Colonic mucosa (tissue), 4 donors: ENCODE data around the gene GFI1. TPM values are rescaled to one million over a fixed set of nuclear protein-coding genes. Genes with fewer than 3 reads are reported as not detected.

Source experiments
- DNase-seq: peaks from one replicate; pipeline ENCODE4 v3.0.0-alpha.2; 2020
- H3K27ac ChIP-seq: fragments of 200-600 bp; one replicate; pipeline ENCODE4 v1.8.0; 2021
- H3K27me3 ChIP-seq: fragments of 200-600 bp; one replicate; pipeline ENCODE4 v1.8.0; 2021
- H3K36me3 ChIP-seq: fragments of 200-600 bp; one replicate; pipeline ENCODE4 v1.8.0; 2021
- H3K4me1 ChIP-seq: fragments of 200-600 bp; one replicate; pipeline ENCODE4 v1.8.0; 2021; ENCODE audit warnings: mild to moderate bottlenecking
- H3K4me3 ChIP-seq: fragments of 200-600 bp; one replicate; pipeline ENCODE4 v1.8.0; 2021
- H3K9ac ChIP-seq, 2 donors: one replicate each; pipeline ENCODE4 v1.7.0; 2013; ENCODE audit warnings: control low read depth in 2 of 2, low read depth in 2 of 2, low read length in 2 of 2
- H3K9me3 ChIP-seq: fragments of 200-600 bp; one replicate; pipeline ENCODE4 v1.8.0; 2021
- intact Hi-C: fragments of 100-400 bp; cut with DNase I; formaldehyde crosslinking; loops from one replicate; pipeline ENCODE4 v1.14.1; 2022
- total RNA-seq, 2 donors: library from RNA; stranded (reverse); fragmentation: NEBNext Ultra II Directional in 1 of 2; extraction: Animal tissue kit (Norgen Biotek cat#: 25700) in 1 of 2; gene quantifications; one replicate each; pipeline ENCODE4 v1.2.1, GENCODE V29; 2021
- TF ChIP-seq, protein P1 (sequence below): fragments of 200-600 bp; IDR thresholded peaks from one replicate; pipeline ENCODE4 v1.8.0; 2022; ENCODE audit warnings: antibody characterized with exemption, mild to moderate bottlenecking
- donor health status: healthy.
- donor health status: DM: no; HTN: no; CAD: no.
- donor health status: DM: no; HTN: no; CAD: no.

Gene GFI1
- total RNA-seq, 2 donors from 2014 or later = 5.4 to 8.7 TPM

DNA sequence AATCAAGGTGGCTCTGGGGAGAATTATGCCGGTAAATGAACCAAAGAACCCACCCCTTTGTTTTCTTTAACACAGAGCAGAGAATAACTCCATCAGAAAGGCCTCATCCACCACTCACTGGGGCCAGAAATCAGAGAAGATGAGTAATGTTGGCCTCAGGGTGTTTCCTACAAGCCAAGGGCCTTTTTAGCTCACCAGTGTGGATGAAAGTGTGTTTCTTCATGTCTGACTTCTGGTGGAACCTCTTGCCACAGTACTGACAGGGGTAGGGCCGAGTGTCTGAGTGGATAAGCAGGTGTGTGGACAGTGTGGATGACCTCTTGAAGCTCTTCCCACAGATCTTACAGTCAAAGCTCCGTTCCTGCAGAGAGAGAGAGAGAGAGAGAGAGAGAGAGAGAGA, 8.3 kb downstream of the GFI1 start:
- intact Hi-C loops = no loop called here
- H3K27ac ChIP-seq = no peak overlapping the region
- H3K36me3 ChIP-seq = no peaks in the 10 kb centered on the region
- DNase-seq = no peak
- peaks cover 39% of the 10 kb centered on the region for H3K27me3 ChIP-seq
- H3K4me1 ChIP-seq = peaks cover 13% of the 10 kb centered on the region
- H3K9ac ChIP-seq = no peak overlapping the region
- H3K4me3 ChIP-seq = no peak overlapping the region
- no peaks in the 10 kb centered on the region for H3K9me3 ChIP-seq
- TF ChIP-seq, protein P1, sequence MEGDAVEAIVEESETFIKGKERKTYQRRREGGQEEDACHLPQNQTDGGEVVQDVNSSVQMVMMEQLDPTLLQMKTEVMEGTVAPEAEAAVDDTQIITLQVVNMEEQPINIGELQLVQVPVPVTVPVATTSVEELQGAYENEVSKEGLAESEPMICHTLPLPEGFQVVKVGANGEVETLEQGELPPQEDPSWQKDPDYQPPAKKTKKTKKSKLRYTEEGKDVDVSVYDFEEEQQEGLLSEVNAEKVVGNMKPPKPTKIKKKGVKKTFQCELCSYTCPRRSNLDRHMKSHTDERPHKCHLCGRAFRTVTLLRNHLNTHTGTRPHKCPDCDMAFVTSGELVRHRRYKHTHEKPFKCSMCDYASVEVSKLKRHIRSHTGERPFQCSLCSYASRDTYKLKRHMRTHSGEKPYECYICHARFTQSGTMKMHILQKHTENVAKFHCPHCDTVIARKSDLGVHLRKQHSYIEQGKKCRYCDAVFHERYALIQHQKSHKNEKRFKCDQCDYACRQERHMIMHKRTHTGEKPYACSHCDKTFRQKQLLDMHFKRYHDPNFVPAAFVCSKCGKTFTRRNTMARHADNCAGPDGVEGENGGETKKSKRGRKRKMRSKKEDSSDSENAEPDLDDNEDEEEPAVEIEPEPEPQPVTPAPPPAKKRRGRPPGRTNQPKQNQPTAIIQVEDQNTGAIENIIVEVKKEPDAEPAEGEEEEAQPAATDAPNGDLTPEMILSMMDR = no peak

DNA sequence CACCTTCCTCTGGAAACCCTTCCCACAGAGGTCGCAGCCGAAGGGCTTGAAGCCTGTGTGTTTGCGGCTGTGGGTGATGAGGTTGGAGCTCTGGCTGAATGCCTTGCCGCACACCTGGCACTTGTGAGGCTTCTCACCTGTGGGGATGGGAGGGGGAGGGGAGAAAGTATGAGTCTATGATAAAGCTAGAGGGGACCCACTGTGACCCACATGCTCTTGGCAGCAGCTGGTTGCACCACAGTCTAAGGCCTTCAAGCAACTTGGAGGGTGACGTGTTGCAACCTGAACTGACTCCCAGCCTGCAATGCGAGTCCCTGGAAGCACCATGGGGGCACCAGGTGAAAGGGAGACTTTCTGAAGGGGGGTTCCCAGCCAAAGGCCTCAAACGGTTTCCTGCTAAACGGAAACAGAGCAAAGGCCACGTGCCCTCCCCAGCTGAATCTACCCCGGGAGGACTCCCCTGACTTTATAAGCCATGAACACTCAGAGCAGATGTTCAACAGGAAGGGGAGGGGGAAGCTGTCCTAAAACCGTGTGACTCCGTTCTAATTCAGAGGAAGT, 10.6 kb downstream of the GFI1 start:
- Histone ChIP-seq H3K9ac (no peak overlapping the region), H3K27ac (no peak overlapping the region), H3K36me3 (no peaks in the 10 kb centered on the region), H3K9me3 (no peaks in the 10 kb centered on the region), H3K27me3 (peaks cover 17% of the 10 kb centered on the region), H3K4me3 (no peak overlapping the region), H3K4me1 (peaks cover 3% of the 10 kb centered on the region)
- no peak for DNase-seq
- TF ChIP-seq, protein P1 = no peak
- intact Hi-C loops = no loop called here

DNA sequence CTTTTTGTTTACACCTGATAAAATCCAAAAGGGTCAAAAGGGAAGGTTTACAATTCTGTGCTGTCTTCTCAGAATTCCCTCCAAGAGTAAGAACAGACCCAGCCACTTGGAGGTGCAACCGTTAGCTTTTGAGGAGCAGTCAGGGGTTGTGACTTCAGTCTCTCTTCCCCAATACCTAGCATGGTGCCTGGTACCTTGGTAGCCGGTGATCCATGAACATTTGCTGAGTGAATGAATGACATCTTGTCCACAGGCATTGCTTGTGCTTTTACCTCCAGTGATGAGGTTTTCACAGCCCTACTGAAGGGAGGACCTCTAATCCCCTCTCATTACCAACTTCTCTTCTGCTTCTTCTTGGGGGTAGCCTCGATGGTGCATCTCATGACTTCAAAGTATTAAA, 11.7 kb downstream of the GFI1 start:
- TF ChIP-seq, protein P1 = no peak
- peaks cover 6% of the 10 kb centered on the region for H3K27me3 ChIP-seq
- H3K27ac ChIP-seq = no peak overlapping the region
- H3K4me3 ChIP-seq = no peak overlapping the region
- DNase-seq = no peak
- no peak overlapping the region for H3K9ac ChIP-seq
- H3K36me3 ChIP-seq = no peaks in the 10 kb centered on the region
- H3K9me3 ChIP-seq = no peaks in the 10 kb centered on the region
- intact Hi-C loops = no loop called here
- H3K4me1 ChIP-seq = no peaks in the 10 kb centered on the region

DNA sequence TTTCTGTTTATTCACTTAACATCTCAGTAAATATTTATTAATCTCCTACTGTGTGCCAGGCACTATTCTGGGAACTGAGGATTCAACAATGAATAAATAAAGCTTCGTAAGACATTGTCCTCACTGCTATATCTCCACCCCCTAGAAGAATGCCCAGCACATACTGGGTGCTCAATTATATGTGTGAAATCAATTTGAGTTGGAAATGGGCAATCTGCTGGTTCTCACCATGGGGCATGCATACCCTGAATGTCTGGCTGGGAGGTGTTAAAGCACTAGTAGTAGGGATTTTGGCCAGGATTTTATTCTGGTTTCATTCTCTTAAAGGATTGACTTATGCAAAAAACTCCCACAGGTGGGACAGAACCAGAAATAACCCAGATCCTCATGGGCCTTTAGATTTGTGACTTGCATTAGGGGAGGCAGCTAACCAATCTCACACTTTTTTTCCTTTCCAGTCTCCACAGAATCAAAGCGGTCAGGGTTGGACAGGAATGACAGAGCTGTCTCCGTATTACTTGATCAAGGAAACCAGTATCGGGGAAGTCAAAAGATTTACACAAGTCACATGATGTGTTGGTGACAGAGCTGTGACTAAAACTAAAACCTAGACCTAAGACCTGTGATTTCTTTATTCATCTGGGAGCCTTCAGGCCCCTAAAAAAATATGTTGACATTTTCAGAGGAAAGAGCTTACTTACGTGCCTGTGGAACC, 12.8 kb downstream of the GFI1 start:
- H3K9me3 ChIP-seq = no peaks in the 10 kb centered on the region
- no peak overlapping the region for H3K4me3 ChIP-seq
- intact Hi-C loops = no loop called here
- TF ChIP-seq, protein P1 = no peak
- H3K27ac ChIP-seq = no peak overlapping the region
- no peaks in the 10 kb centered on the region for H3K4me1 ChIP-seq
- no peak overlapping the region for H3K9ac ChIP-seq
- H3K36me3 ChIP-seq = no peaks in the 10 kb centered on the region
- DNase-seq = no peak
- no peaks in the 10 kb centered on the region for H3K27me3 ChIP-seq

DNA sequence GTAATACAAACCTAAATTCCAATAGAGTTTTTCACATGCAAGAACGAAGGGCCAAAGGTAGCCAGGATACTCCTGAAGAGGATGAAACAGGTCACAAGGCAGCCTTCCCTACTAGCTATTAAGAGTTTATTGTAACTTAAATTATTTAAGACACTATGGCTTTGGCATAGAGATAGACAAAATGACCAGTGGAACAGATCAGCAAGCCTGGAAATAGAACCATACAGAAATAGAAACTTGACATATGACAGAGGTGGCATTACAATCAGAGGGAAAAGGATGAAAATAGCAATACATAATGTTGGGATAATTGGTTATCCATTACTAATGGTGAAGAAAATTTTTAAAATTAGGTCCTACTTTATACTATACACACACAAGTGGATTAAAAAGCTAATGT, 16.5 kb downstream of the GFI1 start:
- no peaks in the 10 kb centered on the region for H3K9me3 ChIP-seq
- no peaks in the 10 kb centered on the region for H3K36me3 ChIP-seq
- H3K27ac ChIP-seq = no peak overlapping the region
- H3K4me3 ChIP-seq = no peak overlapping the region
- no peak for DNase-seq
- no peaks in the 10 kb centered on the region for H3K4me1 ChIP-seq
- TF ChIP-seq, protein P1 = no peak
- intact Hi-C loops = no loop called here
- H3K27me3 ChIP-seq = no peaks in the 10 kb centered on the region
- H3K9ac ChIP-seq = no peak overlapping the region
